CD14-positive monocyte (primary cell): ENCODE data around the gene MOB3B. TPM values are rescaled to one million over a fixed set of nuclear protein-coding genes. Genes with fewer than 3 reads are reported as not detected.

Experiments
- DNase-seq, 3 donors: peaks; one replicate each; pipeline ENCODE4 v3.0.0-alpha.2; 2011 to 2022
- H2AFZ ChIP-seq: 2 replicates; pipeline ENCODE4 v1.6.0; 2012; ENCODE audit warnings: mild to moderate bottlenecking, low read depth, low read length, inconsistent platforms; ENCODE audit not compliant: insufficient read depth, poor library complexity, severe bottlenecking
- H3K27ac ChIP-seq, 2 donors: 1 replicate in 1 of 2; 2 replicates in 1 of 2; pipeline ENCODE4 v1.5.1; 2012 to 2013; ENCODE audit warnings: low read length in 2 of 2, control low read depth in 1 of 2, inconsistent platforms in 1 of 2, low read depth in 1 of 2, mild to moderate bottlenecking in 1 of 2
- H3K27me3 ChIP-seq, 2 donors: one replicate each; pipeline versions ENCODE4 v1.6.0 to v1.6.1; 2011 to 2013; ENCODE audit warnings: low read length in 2 of 2; ENCODE audit not compliant: control insufficient read depth in 2 of 2, insufficient read depth in 2 of 2
- H3K36me3 ChIP-seq, 2 donors: replicated peaks in 1 of 2; 1 replicate in 1 of 2; 2 replicates in 1 of 2; pipeline versions ENCODE4 v1.5.1 to v1.6.1; 2012 to 2013; ENCODE audit warnings: low read length in 2 of 2, control low read depth in 1 of 2, inconsistent platforms in 1 of 2, mild to moderate bottlenecking in 1 of 2; ENCODE audit not compliant: insufficient read depth in 2 of 2, control insufficient read depth in 1 of 2
- H3K4me1 ChIP-seq, 2 donors: 1 replicate in 1 of 2; 2 replicates in 1 of 2; pipeline versions ENCODE4 v1.5.1 to v1.6.1; 2012 to 2013; ENCODE audit warnings: low read length in 2 of 2, control low read depth in 1 of 2, inconsistent platforms in 1 of 2, mild to moderate bottlenecking in 1 of 2, moderate library complexity in 1 of 2; ENCODE audit not compliant: insufficient read depth in 2 of 2, control insufficient read depth in 1 of 2
- H3K4me2 ChIP-seq: replicated peaks from 2 replicates; pipeline ENCODE3; 2012; ENCODE audit warnings: low read length, moderate library complexity, mild to moderate bottlenecking; ENCODE audit not compliant: poor library complexity, severe bottlenecking; ENCODE audit errors: extremely low read depth
- H3K4me3 ChIP-seq, 3 experiments: fragments of 200-600 bp in 1 of 3; sonication (generic) in 1 of 3; replicated peaks in 1 of 3; 1 replicate in 2 of 3; 2 replicates in 1 of 3; pipeline ENCODE4 v1.5.1; 2011 to 2013; ENCODE audit warnings: low read length in 3 of 3, mild to moderate bottlenecking in 3 of 3, control low read depth in 2 of 3, low read depth in 2 of 3, inconsistent platforms in 1 of 3, moderate library complexity in 1 of 3
- H3K79me2 ChIP-seq: 2 replicates; pipeline ENCODE4 v1.6.0; 2012; ENCODE audit warnings: mild to moderate bottlenecking, control low read depth, inconsistent platforms, low read length, moderate library complexity; ENCODE audit not compliant: insufficient read depth
- H3K9ac ChIP-seq: 2 replicates; pipeline ENCODE4 v1.6.0; 2017; ENCODE audit warnings: low read length, mild to moderate bottlenecking; ENCODE audit not compliant: insufficient read depth, poor library complexity, severe bottlenecking
- H3K9me3 ChIP-seq, 2 donors: replicated peaks in 1 of 2; 1 replicate in 1 of 2; 2 replicates in 1 of 2; pipeline versions ENCODE4 v1.5.1 to v1.6.1; 2012 to 2013; ENCODE audit warnings: low read length in 2 of 2, control low read depth in 1 of 2; ENCODE audit not compliant: control insufficient read depth in 1 of 2, insufficient read depth in 1 of 2
- H4K20me1 ChIP-seq: 2 replicates; pipeline ENCODE4 v1.6.0; 2012; ENCODE audit warnings: mild to moderate bottlenecking, low read length, control low read depth, moderate library complexity; ENCODE audit not compliant: insufficient read depth
- H3K27ac Mint-ChIP-seq, 7 donors: one replicate each; pipeline ENCODE4 v1.8.0; 2020; ENCODE audit warnings: mild to moderate bottlenecking in 7 of 7, mixed read lengths in 7 of 7, moderate library complexity in 6 of 7, inconsistent platforms in 2 of 7
- H3K27me3 Mint-ChIP-seq, 3 donors: one replicate each; pipeline ENCODE4 v1.8.0; 2021 to 2022; ENCODE audit warnings: low read depth in 3 of 3, mild to moderate bottlenecking in 3 of 3, mixed read lengths in 3 of 3, moderate library complexity in 3 of 3, inconsistent platforms in 1 of 3
- H3K36me3 Mint-ChIP-seq, 2 donors: one replicate each; pipeline ENCODE4 v1.8.0; 2020; ENCODE audit warnings: mixed read lengths in 2 of 2, inconsistent platforms in 1 of 2, mild to moderate bottlenecking in 1 of 2
- H3K4me1 Mint-ChIP-seq: one replicate; pipeline ENCODE4 v1.8.0; 2020; ENCODE audit warnings: mild to moderate bottlenecking, mixed read lengths
- H3K4me3 Mint-ChIP-seq, 2 donors: one replicate each; pipeline ENCODE4 v1.8.0; 2020; ENCODE audit warnings: mild to moderate bottlenecking in 2 of 2, mixed read lengths in 2 of 2, moderate library complexity in 1 of 2
- H3K9me3 Mint-ChIP-seq, 7 donors: one replicate each; pipeline ENCODE4 v1.8.0; 2020 to 2022; ENCODE audit warnings: mixed read lengths in 7 of 7, mild to moderate bottlenecking in 6 of 7, moderate library complexity in 6 of 7, inconsistent platforms in 2 of 7
- WGBS: methylation state at CpG from one replicate; pipeline ENCODE4 v1.1.5; 2013; ENCODE audit warnings: missing lambda C conversion rate; ENCODE audit not compliant: insufficient coverage; 5-methylcytosine and 5-hydroxymethylcytosine counted together
- intact Hi-C, 2 donors: fragments of 100-400 bp; cut with micrococcal nuclease; formaldehyde crosslinking; loops; one replicate each; pipeline versions ENCODE4 v1.15.0 to v1.15.1; 2023
- polyA plus RNA-seq, 3 donors: library from polyadenylated mRNA; depleted of rRNA in 1 of 3; unstranded in 2 of 3; stranded (reverse) in 1 of 3; fragments of 300-500 nt in 2 of 3; fragments of >200 nt in 1 of 3; fragmentation: Illumina TruSeq in 2 of 3; gene quantifications; 1 replicate in 2 of 3; 2 replicates in 1 of 3; pipeline ENCODE4 v1.2.3, GENCODE V29; 2012 to 2021
- TF ChIP-seq, protein P1 (sequence below): fragments of 200-600 bp; IDR thresholded peaks from one replicate; pipeline ENCODE4 v1.8.0; 2022; ENCODE audit warnings: antibody characterized with exemption, mild to moderate bottlenecking

The MOB3B gene
- polyA plus RNA-seq, 3 donors, result 1.2 to 2.2 (median 1.4) TPM

DNA sequence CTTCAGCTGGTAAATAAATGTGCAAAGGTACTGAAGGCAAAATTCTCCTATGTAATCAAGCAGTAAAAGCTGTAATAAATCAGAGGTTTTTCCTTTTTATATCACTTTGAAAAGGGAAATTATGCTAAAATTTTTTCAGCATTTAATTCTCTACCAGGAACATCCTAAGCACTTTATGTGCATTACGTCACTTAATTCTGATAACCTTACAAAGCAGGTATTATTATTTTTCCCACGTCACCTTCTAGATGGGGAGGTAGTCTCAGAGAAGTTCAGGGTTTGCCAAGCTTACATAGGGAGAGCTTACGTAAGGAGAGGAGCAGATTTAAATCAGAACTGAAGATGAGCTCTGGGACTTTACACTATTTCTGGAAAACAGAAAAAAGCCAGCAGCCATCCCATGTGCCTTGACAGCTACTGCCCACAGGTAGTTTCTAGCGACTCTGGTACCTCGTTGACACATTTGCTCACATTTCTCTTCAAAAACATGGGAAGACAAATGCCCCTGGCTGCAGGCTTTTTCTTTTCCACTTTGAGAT, 84.5 kb downstream of the MOB3B start:
- Mint-ChIP-seq H3K9me3 (peaks cover 0 to 7% (median 3%) of the 10 kb centered on the region in 7 donors), H3K36me3 (peaks cover 12 to 33% of the 10 kb centered on the region in 2 donors), H3K27me3 (peaks cover 0 to 3% (median 0%) of the 10 kb centered on the region in 3 donors), H3K4me3 (no peak overlapping the region), H3K27ac (peak overlapping the region in 1 of 7 donors; percentile 25), H3K4me1 (peaks cover 1% of the 10 kb centered on the region)
- H3K36me3 ChIP-seq, result peaks cover 2 to 20% of the 10 kb centered on the region in 2 donors
- no peak overlapping the region for H3K4me3 ChIP-seq
- no peak for DNase-seq
- no peak overlapping the region for H3K27ac ChIP-seq
- H2AFZ ChIP-seq, result no peak overlapping the region
- no peaks in the 10 kb centered on the region for H3K79me2 ChIP-seq
- H3K9ac ChIP-seq, result no peak overlapping the region
- no peaks in the 10 kb centered on the region for H3K27me3 ChIP-seq
- H3K4me1 ChIP-seq, result no peaks in the 10 kb centered on the region
- 100% methylated on average over 2 of the region's 5 CpGs for WGBS
- no peak overlapping the region for H3K4me2 ChIP-seq
- no peaks in the 10 kb centered on the region for H4K20me1 ChIP-seq
- TF ChIP-seq, protein P1, sequence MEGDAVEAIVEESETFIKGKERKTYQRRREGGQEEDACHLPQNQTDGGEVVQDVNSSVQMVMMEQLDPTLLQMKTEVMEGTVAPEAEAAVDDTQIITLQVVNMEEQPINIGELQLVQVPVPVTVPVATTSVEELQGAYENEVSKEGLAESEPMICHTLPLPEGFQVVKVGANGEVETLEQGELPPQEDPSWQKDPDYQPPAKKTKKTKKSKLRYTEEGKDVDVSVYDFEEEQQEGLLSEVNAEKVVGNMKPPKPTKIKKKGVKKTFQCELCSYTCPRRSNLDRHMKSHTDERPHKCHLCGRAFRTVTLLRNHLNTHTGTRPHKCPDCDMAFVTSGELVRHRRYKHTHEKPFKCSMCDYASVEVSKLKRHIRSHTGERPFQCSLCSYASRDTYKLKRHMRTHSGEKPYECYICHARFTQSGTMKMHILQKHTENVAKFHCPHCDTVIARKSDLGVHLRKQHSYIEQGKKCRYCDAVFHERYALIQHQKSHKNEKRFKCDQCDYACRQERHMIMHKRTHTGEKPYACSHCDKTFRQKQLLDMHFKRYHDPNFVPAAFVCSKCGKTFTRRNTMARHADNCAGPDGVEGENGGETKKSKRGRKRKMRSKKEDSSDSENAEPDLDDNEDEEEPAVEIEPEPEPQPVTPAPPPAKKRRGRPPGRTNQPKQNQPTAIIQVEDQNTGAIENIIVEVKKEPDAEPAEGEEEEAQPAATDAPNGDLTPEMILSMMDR, result no peak
- intact Hi-C loops, result no loop called here
- no peaks in the 10 kb centered on the region for H3K9me3 ChIP-seq

DNA sequence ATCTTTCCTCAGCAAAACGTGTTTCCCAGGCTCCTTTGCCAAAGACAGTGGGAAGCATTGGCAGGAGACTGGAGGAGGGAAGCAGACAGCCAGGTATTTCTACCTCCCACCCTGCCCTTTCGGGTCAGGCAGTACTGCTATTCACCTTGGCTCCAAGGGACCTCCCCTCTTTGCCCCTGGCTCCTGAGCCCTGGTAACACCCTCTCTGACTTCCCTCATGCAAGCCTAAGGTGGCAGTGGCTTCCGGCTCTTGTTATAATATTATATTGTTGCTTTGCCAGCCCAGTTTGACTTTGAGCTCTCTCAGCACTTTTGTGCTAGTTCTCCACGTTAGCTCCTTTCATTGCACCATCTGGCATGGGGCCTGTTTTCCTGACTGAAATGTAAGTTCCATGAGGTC, 87.2 kb downstream of the MOB3B start:
- Histone ChIP-seq H3K4me1 (peaks cover 12 to 13% of the 10 kb centered on the region in 2 donors), H3K27ac (no peak overlapping the region), H2AFZ (no peak overlapping the region), H3K4me3 (no peak overlapping the region), H3K79me2 (no peaks in the 10 kb centered on the region), H3K9me3 (no peaks in the 10 kb centered on the region), H3K4me2 (no peak overlapping the region), H3K36me3 (peaks cover 0 to 2% of the 10 kb centered on the region in 2 donors), H3K9ac (no peak overlapping the region), H4K20me1 (peaks cover 3% of the 10 kb centered on the region), H3K27me3 (no peaks in the 10 kb centered on the region)
- Mint-ChIP-seq H3K4me3 (no peak overlapping the region), H3K4me1 (peaks cover 12% of the 10 kb centered on the region), H3K36me3 (peaks cover 4 to 22% of the 10 kb centered on the region in 2 donors), H3K27ac (peak overlapping the region in 1 of 7 donors; percentile 13), H3K27me3 (peaks cover 0 to 3% (median 0%) of the 10 kb centered on the region in 3 donors), H3K9me3 (peaks cover 0 to 7% (median 3%) of the 10 kb centered on the region in 7 donors)
- intact Hi-C loops, result no loop called here
- no peak for DNase-seq
- no CpG with 5 or more reads among the region's 4 CpGs for WGBS
- TF ChIP-seq, protein P1, result no peak
